HG03469 (cell line): ENCODE results near the gene PYROXD2.

Source experiments
- ATAC-seq: cut with Tn5 transposase; IDR thresholded peaks from one replicate; pipeline ENCODE4 v1.9.1; 2021; ENCODE audit warnings: mild to moderate bottlenecking, moderate library complexity, moderate number of reproducible peaks; ENCODE audit not compliant: unreplicated experiment

PYROXD2 gene

DNA sequence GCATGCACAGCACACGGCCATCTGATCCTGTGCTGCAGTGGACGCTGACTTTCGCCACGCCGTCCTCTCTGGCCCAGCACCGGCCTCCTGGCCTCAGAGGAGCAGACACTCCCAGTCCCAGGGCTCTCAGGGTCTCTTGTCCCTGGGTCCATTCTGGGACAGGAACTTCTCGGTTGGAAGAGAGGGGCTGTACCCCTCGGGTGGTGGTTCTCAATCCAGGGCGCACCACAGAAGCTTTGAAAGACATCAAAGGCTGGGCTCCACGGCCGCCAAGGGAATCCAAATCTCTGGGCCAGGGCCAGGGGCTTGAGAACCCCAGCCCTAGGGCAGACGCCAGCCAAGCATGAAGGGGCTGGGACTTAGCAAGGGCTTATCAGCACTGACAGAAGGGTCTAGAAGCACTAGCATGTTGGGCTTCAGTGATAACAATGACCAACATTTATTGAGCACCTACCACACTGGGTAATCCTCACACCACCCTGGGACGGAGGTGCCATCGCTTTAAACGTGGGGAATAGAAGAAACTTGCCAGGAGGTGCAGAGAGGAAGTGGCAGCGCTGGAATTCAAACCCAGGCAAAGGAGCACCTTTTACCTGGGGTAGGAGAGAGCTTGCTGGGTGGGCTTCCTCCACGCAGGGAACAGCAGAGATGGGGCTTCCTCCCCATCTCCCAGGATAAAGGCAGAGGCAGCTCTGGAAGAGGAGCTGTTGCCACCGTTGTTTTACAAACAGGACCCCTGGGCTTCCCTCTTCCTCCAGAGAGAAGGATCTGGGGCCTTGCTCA lies 1.8 kb upstream of the PYROXD2 start:
- ATAC-seq, result no peak

DNA sequence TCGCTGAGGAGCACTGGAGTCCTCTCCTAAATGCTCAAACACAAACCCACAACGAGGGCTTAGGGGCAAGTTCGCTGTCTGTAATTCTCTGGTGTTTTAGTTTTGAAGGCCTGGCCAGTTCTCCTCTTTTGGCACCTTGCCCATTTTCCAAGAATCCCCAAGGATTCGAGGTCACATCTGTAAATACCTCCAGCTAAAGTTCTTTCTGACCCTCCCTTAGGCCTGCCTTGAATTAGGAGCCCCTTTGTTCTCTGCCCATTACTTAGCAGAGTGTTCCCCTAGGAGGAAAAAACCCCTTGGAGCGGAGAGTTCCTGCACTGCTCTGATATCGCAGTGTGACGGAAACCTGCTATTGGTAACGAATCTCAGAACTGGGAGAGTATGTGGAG lies 743 bp upstream of the PYROXD2 start:
- ATAC-seq, result no peak

- ATAC-seq, result no peak
Observed at GRCh38 chr10:98414578-98414931, 427 bp downstream of the PYROXD2 start.

GRCh38 chr10:98411768-98412167 lies 3.2 kb downstream of the PYROXD2 start:
- ATAC-seq, result no peak

DNA sequence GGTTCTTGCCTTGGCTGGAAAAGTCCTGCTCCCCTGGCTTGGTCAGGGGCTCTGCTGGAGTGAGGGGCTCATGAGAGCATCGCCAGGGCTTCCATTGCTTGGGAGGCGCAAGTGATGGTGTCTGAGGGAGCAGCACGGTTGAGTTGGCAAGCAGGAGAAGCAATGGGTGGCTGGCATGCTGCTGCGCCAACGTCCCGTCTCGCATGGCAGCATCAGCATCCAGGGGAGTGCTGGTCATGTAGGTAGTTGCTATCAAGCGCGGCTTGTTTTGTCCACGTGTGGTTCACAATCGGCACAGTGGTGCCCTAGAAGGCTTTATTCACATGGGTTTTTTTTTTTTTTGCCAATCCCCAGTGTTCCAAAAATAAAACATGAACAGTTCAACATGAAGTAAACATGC lies 3.8 kb downstream of the PYROXD2 start:
- no peak for ATAC-seq

DNA sequence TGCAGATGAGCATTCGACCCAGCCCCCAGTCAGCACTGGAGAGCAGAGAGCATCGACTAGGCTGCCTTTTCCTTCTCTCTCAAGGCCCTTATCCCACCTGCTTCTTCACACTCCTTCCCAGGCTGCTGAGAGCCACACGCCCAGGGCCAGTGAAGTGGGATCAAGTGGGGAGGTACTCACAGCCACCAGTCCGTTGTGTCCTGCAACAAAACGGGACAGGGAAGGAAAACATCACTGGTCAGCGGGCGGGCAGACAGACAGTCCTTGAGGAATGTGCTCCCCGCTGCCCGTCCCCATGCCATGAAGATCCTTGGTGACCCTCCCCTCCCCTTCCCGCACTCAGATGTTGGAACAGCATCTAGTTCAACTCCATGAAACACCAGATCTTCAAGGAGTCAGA lies 4.2 kb downstream of the PYROXD2 start:
- no peak for ATAC-seq

GRCh38 chr10:98410135-98410743 lies 4.7 kb downstream of the PYROXD2 start:
- no peak for ATAC-seq

- ATAC-seq, result no peak
Observed at GRCh38 chr10:98408799-98409198, 6.2 kb downstream of the PYROXD2 start.

DNA sequence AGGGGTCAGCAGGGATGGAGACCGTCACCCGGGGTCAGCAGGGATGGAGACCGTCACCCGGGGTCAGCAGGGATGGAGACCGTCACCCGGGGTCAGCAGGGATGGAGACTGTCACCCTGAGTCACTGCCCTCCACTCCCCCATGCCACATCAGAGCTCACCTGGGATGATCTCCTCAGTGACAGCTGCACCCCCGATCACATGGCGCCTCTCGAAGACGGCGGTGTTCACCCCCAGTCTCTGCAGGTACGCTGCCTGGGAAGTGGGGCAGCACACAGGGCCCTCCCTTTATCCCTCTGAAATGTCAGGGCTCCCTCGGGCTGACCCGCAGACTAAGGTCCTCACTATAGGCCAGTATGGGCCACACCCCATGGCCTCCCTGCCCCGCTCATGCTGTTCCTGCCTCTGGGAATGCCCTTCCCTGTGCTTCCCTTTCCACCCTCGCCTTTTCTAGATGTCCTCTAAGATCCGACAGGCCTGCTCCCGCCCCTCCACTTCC lies 7.2 kb downstream of the PYROXD2 start:
- no peak for ATAC-seq

DNA sequence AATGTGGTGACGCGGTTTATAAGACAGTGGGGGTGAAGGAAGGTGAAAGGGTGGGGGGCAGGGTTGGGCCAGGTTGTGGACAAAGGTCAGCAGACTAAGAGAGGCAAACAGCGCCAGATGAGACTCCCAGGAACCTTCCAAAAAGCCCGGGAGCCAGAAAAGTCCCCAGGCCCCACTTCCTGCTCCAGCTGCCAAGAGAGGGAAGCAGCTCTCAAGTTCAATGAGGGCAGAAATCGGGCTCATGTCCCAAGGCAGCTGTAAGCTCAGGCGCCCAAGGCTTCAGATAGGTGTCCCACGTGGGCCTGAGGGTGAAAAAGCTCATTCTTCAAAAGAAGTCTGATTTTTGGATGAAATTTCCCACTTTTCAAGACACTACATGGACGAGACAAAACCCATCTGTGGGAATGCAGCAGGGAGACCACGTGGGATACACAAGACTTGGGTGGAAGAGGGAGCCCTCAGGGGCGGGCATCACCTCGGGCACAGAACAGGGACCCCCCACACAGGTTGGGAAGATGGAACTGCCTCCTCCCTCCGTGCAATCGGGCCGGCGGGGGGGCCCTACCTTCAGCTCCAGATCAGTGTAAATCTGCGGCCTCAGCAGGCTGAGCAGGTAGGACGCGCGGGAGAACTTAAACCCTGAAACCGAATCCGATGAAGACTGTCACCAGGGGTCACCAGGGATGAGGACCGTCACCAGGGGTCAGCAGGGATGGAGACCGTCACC lies 7.8 kb downstream of the PYROXD2 start:
- no peak for ATAC-seq

DNA sequence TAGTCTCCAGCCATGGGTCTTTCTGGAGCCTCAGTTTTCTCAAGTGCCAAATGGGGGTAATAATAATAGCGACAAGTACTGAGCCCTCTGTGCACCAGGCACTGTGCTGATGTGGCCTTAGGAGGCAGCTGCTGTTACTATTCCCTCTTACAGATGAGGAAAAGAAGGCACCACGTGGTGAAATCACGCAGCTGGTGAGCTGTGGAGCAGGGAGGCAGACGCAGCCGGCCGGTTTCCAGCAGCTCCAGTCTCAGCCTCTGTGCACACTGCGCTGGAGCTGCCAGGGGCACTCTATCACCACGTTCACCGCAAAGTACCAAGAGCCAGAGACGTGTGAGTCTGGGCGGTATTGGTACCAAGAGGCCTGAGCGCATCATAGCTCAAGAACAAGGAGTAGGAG lies 9.6 kb downstream of the PYROXD2 start:
- ATAC-seq, result no peak

DNA sequence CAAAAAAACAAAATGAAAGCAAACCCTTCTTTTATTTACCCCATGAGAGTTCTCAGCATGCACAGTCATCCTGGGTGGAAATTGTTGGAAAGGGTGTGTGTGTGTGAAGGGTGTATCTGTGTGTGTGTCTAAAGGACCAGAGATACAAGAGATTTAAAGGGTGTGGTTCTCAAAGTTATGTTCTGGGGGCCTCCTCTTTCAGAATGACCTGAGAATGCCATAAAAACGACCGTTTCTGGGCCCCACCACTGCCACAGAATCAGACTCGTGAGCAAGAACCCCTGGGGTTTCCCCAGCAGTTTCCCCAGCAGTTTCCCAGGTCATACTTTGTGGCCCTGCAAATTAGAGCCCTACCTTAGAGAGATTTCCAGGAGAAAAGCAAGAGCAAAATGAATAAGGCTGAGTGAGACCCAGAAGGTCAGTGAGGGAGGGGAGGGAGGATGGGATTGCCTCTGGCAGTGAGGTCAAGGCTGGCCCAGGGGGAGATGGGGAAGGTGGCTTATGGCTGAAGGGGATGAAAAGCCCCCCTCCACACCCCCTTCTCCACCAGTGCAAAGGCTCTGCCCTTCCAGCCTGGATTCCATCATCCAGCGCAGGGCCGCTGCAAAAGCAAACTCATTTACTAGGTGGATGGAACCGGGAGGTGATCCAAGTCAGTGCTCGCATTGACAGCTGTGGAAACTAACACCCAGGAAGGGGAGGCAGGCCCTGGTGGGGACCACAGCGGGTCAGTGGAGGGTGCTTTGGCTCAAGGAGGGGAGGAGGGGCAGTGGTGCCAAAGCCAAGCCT lies 10.2 kb downstream of the PYROXD2 start:
- no peak for ATAC-seq

DNA sequence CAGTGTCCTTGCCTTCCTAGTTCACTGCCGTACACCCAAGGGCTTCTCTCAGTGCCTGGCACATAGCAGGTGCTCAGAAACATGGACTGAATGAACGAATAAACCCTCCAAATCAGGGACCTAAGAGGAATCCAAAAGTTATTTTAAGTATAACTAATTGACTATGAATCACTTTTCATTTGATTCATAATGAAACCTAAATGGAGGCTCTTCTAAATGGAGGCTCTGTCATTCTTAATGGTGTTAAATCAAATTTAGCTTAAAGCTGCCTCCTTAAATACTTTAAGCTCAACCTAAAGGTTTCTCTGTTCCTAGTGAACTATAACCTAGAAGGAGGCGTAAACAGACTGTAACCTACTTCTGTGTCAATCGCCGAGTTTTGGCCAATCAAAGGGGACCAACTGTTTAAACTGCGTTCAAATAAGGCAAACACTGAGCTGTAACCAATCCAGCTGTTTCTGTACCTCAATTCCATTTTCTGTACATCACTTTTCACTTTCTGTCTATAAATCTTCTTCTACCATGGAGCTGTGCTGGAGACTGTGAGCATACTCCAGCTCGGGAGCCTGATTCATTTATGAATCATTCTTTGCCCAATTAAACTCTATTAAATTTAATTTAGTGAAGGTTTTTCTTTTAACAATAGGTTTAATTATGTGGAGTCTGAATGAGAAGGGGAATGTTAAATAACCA lies 11.0 kb downstream of the PYROXD2 start:
- ATAC-seq, result no peak

GRCh38 chr10:98402931-98403718 lies 11.9 kb downstream of the PYROXD2 start:
- no peak for ATAC-seq

DNA sequence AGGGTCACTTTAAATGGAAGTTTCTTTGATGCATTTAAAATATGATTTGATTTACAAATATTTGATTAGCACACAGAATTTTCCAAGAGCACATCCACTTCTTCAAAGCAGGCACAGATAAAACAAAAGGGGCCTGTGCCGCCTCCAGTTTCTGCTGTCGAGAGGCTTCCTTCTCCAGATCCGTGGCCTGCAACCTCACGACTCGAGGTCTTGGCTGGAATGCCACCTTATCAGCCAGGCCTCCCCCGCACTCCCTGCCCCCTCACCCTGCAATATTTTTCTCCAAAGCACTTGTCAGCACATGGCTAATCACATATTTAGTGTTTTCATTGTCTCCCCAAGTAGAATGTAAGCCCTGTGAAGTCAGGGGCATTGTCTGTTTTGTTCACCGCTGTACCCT lies 12.5 kb downstream of the PYROXD2 start:
- ATAC-seq, result no peak

DNA sequence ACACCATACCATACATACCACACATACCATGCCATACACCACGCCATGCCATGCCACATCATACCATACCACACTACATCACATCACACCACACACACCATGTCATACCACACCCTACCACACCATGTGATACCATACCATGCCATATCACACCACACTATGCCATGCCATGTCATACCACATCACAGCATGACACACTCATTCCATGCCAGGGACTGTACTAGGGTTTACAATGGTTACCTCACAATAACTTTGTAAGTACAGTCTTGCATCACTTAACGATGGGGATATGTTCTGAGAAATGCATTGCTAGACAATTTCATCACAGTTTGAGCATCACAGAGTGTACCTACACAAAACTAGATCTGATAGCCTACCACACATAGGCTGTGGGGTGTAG lies 14.5 kb downstream of the PYROXD2 start:
- no peak for ATAC-seq

DNA sequence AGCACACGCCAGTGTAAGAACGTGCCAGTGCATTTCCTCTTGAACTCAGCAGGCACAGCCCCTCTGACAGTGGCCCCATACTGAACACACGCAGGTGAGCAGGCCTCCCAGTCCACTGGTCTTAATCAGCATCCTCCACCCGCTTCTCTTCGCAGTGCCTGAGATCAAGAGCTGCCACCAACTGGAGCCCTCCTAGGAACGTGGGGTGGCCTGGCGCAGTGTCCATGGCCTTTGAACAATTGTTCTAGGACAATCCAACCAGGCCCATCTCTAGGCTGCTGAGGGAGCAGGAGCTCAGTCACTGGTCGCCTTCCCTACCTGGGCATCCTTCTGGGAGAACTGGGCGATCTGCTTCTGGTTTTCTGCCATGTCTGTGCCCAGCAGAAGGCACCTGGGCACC lies 15.2 kb downstream of the PYROXD2 start:
- no peak for ATAC-seq

- ATAC-seq, result no peak
Observed at GRCh38 chr10:98397089-98397600, 17.8 kb downstream of the PYROXD2 start.
